WI38 (cell line): Measurements from ENCODE around the gene ATP11A.
A peak's percentile ranks its signal among the peaks of the same experiment; 100 is the strongest.
"Not testable (repeated sequence)": the region's sequence is repeated elsewhere in the genome, so short reads cannot be mapped to it uniquely, and the experiment has no call there.

Source experiments
- H3K4me3 ChIP-seq: 2 replicates; pipeline ENCODE4 v1.5.1; 2011; ENCODE audit warnings: low read depth, mild to moderate bottlenecking, control low read depth, low read length
- TF ChIP-seq, protein P1 (sequence below): IDR thresholded peaks from 2 replicates; pipeline ENCODE4 v1.5.1; 2012; ENCODE audit warnings: low read depth, mild to moderate bottlenecking, control low read depth, low read length

Gene ATP11A

GRCh38 chr13:112870051-112870331 lies 180.2 kb downstream of the ATP11A start:
- TF ChIP-seq, protein P1, sequence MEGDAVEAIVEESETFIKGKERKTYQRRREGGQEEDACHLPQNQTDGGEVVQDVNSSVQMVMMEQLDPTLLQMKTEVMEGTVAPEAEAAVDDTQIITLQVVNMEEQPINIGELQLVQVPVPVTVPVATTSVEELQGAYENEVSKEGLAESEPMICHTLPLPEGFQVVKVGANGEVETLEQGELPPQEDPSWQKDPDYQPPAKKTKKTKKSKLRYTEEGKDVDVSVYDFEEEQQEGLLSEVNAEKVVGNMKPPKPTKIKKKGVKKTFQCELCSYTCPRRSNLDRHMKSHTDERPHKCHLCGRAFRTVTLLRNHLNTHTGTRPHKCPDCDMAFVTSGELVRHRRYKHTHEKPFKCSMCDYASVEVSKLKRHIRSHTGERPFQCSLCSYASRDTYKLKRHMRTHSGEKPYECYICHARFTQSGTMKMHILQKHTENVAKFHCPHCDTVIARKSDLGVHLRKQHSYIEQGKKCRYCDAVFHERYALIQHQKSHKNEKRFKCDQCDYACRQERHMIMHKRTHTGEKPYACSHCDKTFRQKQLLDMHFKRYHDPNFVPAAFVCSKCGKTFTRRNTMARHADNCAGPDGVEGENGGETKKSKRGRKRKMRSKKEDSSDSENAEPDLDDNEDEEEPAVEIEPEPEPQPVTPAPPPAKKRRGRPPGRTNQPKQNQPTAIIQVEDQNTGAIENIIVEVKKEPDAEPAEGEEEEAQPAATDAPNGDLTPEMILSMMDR, result no peak
- H3K4me3 ChIP-seq, result no peak overlapping the region

- TF ChIP-seq, protein P1, result no peak
Measured at GRCh38 chr13:112870737-112871287, 181.0 kb downstream of the ATP11A start.

DNA sequence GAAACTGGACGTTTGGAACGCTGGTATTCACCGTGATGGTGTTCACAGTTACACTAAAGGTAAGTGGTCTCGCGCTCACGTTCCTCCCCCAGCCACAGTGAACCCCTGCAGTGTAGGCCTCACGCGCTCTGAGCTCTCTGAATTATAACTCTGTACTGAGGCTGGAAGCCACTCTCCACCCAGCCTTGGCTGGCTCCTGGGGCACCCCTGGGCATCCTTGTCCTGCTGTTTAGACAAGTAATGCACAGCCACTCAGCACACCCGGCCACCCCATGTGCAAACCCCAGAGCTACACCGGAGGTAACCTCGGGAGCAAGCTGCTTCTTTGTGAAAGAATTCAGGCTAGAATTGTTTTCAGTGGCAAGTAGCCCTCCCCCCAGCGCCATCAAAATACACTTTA lies 181.9 kb downstream of the ATP11A start:
- no peak overlapping the region for H3K4me3 ChIP-seq
- TF ChIP-seq, protein P1, result no peak

More at GRCh38 chr13:112870737-112871287, 181.0 kb downstream of the ATP11A start:
- H3K4me3 ChIP-seq, result no peak overlapping the region

DNA sequence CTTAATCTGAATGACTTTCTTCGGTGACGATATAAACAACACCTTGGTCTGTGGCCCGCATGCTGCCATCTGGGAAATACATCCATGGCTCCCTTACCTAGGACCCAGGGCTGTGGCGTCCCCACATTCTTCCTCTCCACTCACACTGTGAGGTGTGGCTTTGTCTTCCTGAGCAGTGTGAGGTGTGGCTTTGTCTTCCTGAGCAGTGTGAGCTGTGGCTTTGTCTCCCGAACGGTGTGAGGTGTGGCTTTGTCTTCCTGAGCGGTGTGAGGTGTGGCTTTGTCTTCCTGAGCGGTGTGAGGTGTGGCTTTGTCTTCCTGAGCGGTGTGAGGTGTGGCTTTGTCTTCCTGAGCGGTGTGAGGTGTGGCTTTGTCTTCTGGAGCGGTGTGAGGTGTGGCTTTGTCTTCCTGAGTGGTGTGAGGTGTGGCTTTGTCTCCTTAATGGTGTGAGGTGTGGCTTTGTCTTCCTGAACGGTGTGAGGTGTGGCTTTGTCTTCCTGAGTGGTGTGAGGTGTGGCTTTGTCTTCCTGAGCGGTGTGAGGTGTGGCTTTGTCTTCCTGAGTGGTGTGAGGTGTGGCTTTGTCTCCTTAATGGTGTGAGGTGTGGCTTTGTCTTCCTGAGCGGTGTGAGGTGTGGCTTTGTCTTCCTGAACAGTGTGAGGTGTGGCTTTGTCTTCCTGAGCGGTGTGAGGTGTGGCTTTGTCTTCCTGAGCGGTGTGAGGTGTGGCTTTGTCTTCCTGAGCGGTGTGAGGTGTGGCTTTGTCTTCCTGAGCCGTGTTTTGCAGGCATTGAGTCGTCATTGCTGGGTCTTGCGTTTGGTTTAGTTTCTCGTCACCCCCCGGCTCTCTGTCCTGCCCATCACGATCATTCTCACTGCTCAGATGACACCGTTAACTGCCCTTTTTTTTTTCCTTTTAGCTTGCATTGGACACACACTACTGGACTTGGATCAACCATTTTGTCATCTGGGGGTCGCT lies 183.1 kb downstream of the ATP11A start:
- not testable (repeated sequence) for H3K4me3 ChIP-seq

DNA sequence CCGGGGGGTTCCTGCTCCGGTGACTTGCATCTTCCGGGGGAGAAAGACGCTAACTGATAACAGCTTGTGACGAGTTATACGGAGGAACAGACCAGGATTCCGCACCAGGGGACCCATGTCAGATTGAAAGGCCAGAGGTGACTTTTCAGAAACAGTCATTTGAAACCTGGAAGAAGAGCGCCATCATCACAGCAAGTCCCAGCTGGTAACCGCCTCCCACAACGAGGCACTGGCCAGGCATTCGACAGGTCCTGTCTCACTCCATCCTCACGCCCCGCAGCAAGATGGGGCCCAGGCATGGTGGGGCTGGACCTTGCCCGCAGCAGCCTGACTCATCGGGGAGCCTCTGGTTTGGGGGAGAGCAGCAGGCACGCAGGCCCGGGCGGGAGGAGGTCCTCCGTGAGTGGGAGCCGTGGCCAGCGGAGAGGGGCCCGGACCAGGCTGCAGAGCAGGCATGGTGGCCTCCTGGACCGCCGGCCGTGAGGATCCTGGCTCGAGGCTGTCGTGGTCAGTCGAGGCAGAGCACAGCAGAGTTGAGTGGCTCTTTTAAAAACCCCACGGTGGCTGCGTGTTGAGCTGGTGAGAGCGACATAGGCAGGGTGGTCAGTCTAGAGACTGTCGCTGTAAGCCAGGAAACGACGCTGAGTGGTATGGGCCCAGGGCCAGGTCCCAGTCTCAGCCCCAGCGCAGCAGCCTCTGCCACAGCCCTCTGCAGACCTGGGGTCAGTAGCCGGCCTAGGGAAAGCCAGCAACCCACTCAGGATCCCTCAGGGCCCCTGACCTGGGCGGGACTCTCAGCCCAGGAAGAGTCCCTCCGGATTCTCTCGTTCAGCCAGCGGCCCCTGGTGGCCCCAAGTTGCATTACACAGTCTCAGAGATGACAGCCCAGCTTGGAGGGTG lies 184.3 kb downstream of the ATP11A start:
- TF ChIP-seq, protein P1, result peak; percentile 96

GRCh38 chr13:112874751-112875300 lies 185.0 kb downstream of the ATP11A start:
- no peak overlapping the region for H3K4me3 ChIP-seq
- TF ChIP-seq, protein P1, result no peak

More for the DNA sequence above, 184.3 kb downstream of the ATP11A start:
- no peak overlapping the region for H3K4me3 ChIP-seq

- TF ChIP-seq, protein P1, result no peak
- H3K4me3 ChIP-seq, result no peak overlapping the region
Measured at GRCh38 chr13:112875627-112876026, 185.8 kb downstream of the ATP11A start.
